Lower leg skin (tissue), 4 donors: ENCODE results near the gene PNPLA6. TPM values are rescaled to one million over a fixed set of nuclear protein-coding genes. Genes with fewer than 3 reads are reported as not detected.
A peak's percentile ranks its signal among the peaks of the same experiment; 100 is the strongest.

Experiments
- DNase-seq, 2 donors: peaks; one replicate each; pipeline ENCODE4 v3.0.0-alpha.2; 2019; ENCODE audit warnings: low spot score in 2 of 2
- H3K4me3 ChIP-seq: fragments of 200-600 bp; sonication (generic); 2 replicates; pipeline ENCODE4 v1.5.1; 2017; ENCODE audit warnings: mild to moderate bottlenecking, low read depth; ENCODE audit not compliant: poor library complexity, severe bottlenecking
- POLR2A ChIP-seq, 2 donors: fragments of 450-650 bp; IDR thresholded peaks; one replicate each; pipeline ENCODE4 v1.6.1; 2016 to 2017; ENCODE audit warnings: antibody characterized with exemption in 2 of 2, mild to moderate bottlenecking in 1 of 2, moderate library complexity in 1 of 2
- WGBS, 2 donors: methylation state at CpG; one replicate each; pipeline ENCODE4 v1.1.5; 2018; 5-methylcytosine and 5-hydroxymethylcytosine counted together
- intact Hi-C: fragments of 100-400 bp; cut with DNase I; formaldehyde crosslinking; loops from one replicate; pipeline ENCODE4 v1.15.0; 2023; ENCODE audit warnings: low total_unique reads
- total RNA-seq, 4 donors: library from RNA; depleted of rRNA; stranded (reverse); fragments of >200 nt; gene quantifications; one replicate each; pipeline ENCODE4 v1.1.0, GENCODE V29; 2016
- TF ChIP-seq, protein P1 (sequence below), 3 donors: fragments of 450-650 bp; IDR thresholded peaks; one replicate each; pipeline ENCODE4 v1.5.1; 2016; ENCODE audit warnings: antibody characterized with exemption in 3 of 3, mild to moderate bottlenecking in 3 of 3, moderate library complexity in 2 of 3

The PNPLA6 gene
- total RNA-seq, 4 donors from 2014 or later = 58.3 to 89.8 (median 71.0) TPM

- TF ChIP-seq POLR2A (IDR thresholded peaks at IDR 0.05) = no peak
- TF ChIP-seq, protein P1, sequence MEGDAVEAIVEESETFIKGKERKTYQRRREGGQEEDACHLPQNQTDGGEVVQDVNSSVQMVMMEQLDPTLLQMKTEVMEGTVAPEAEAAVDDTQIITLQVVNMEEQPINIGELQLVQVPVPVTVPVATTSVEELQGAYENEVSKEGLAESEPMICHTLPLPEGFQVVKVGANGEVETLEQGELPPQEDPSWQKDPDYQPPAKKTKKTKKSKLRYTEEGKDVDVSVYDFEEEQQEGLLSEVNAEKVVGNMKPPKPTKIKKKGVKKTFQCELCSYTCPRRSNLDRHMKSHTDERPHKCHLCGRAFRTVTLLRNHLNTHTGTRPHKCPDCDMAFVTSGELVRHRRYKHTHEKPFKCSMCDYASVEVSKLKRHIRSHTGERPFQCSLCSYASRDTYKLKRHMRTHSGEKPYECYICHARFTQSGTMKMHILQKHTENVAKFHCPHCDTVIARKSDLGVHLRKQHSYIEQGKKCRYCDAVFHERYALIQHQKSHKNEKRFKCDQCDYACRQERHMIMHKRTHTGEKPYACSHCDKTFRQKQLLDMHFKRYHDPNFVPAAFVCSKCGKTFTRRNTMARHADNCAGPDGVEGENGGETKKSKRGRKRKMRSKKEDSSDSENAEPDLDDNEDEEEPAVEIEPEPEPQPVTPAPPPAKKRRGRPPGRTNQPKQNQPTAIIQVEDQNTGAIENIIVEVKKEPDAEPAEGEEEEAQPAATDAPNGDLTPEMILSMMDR (IDR thresholded peaks at IDR 0.05) = no peak
- intact Hi-C loops = no loop called here
- DNase-seq = no peak
- peak overlapping the region; percentile 38 for H3K4me3 ChIP-seq
- 4 to 8% methylated on average over 3 to 9 of the region's 28 CpGs for WGBS, 2 donors
Observed at GRCh38 chr19:7516333-7516732, 19.2 kb upstream of the PNPLA6 start.

DNA sequence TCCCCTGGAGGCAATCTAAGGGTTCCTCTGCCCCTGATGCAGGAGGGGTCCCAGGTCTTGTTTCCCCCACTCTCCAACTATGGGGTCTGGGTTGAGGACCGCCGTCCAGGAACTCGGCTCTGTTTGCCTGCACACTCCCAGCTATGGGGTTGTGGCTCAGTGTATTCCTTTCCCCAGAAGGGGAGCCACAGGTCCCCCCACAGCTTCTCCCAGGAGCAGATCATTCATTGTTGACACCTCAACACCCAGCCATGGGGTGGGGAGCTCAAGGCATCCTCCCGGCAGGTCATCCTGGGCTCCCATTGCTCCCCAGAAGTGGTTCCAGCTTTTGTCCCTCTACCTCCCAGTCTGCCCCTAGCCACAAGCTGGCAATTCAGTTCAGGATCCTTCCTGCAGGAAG lies 18.6 kb upstream of the PNPLA6 start:
- intact Hi-C loops = no loop called here
- TF ChIP-seq POLR2A (IDR thresholded peaks at IDR 0.05) = no peak
- TF ChIP-seq, protein P1 (IDR thresholded peaks at IDR 0.05) = no peak
- no peak for DNase-seq
- H3K4me3 ChIP-seq = no peak overlapping the region
- 30 to 32% methylated on average over 4 of the region's 4 CpGs for WGBS, 2 donors

- TF ChIP-seq, protein P1 (IDR thresholded peaks at IDR 0.05) = no peak
- no peak for TF ChIP-seq POLR2A (IDR thresholded peaks at IDR 0.05)
- intact Hi-C loops = no loop called here
- peak in 1 of 2 donors; percentile 81 for DNase-seq
- WGBS, 2 donors = 92 to 97% methylated on average over 73 to 74 of the region's 74 CpGs
- H3K4me3 ChIP-seq = no peak overlapping the region
Observed at GRCh38 chr19:7519361-7520130, 16.0 kb upstream of the PNPLA6 start.

DNA sequence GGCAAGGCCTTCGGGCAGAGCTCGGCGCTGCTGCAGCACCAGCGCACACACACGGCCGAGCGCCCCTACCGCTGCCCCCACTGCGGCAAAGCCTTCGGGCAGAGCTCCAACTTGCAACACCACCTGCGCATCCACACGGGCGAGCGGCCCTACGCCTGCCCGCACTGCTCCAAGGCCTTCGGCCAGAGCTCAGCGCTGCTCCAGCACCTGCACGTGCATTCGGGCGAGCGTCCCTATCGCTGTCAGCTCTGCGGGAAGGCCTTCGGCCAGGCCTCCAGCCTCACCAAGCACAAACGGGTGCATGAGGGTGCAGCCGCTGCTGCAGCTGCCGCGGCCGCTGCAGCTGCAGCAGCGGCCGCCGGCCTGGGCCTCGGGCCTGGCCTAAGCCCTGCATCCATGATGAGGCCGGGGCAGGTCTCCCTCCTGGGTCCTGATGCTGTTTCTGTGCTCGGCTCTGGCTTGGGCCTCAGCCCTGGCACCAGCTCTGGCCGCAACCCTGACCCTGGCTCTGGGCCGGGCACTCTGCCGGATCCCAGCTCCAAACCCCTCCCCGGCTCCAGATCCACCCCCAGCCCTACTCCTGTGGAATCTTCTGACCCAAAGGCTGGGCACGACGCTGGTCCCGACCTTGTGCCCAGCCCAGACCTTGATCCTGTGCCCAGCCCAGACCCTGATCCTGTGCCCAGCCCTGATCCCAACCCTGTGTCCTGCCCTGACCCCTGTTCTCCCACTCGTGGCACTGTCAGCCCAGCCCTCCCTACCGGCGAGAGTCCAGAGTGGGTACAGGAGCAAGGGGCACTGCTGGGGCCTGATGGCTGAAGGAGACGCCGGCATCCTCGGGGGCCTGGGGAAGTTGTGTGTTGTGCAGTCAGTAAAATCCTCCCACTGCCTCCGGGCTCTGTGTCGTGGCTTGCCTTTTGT lies 15.1 kb upstream of the PNPLA6 start:
- TF ChIP-seq, protein P1 (IDR thresholded peaks at IDR 0.05) = no peak
- no peak for TF ChIP-seq POLR2A (IDR thresholded peaks at IDR 0.05)
- H3K4me3 ChIP-seq = no peak overlapping the region
- peak in 1 of 2 donors; percentile 82 for DNase-seq
- WGBS, 2 donors = 85 to 90% methylated on average over 29 to 38 of the region's 51 CpGs
- intact Hi-C loops = no loop called here

GRCh38 chr19:7521551-7522071 lies 13.9 kb upstream of the PNPLA6 start:
- intact Hi-C loops = no loop called here
- no peak overlapping the region for H3K4me3 ChIP-seq
- DNase-seq = no peak
- WGBS, 2 donors = 47 to 48% methylated on average over 10 of the region's 10 CpGs
- TF ChIP-seq, protein P1 (IDR thresholded peaks at IDR 0.05) = no peak
- no peak for TF ChIP-seq POLR2A (IDR thresholded peaks at IDR 0.05)
